Caco-2 (cell line): ENCODE measurements around the gene PCBP2. TPM values are rescaled to one million over a fixed set of nuclear protein-coding genes. Genes with fewer than 3 reads are reported as not detected.

Experiments
- BruUV-seq: library from RNA; stranded (reverse); fragments of 400-500 nt; replicated peaks from 2 replicates; lab custom pipeline; 2021; lab: Mats Ljungman, UMichigan
- CTCF ChIA-PET: fragments of 300-600 bp; sonication (Branson Sonifier 250); formaldehyde crosslinking; loops from one replicate; lab custom pipeline; 2022; ENCODE audit warnings: antibody characterized with exemption; lab: Charles Lee
- POLR2A ChIA-PET: fragments of 300-600 bp; sonication (Branson Sonifier 250); formaldehyde crosslinking; loops from one replicate; lab custom pipeline; 2022; ENCODE audit warnings: antibody characterized with exemption; lab: Charles Lee
- DNase-seq, 2 experiments: peaks; one replicate each; pipeline versions ENCODE4 v3.0.0 to v3.0.0-alpha.2; 2020 to 2022
- H3K27me3 ChIP-seq: replicated peaks from 2 replicates; pipeline ENCODE4 v1.6.0; 2011; ENCODE audit warnings: low read length; ENCODE audit not compliant: control insufficient read depth, insufficient read depth
- H3K36me3 ChIP-seq: 2 replicates; pipeline ENCODE4 v1.5.1; 2011; ENCODE audit warnings: low read length; ENCODE audit not compliant: control insufficient read depth, insufficient read depth
- H3K4me1 ChIP-seq: fragments of 250-450 bp; sonication (Bioruptor Pico); 2 replicates; pipeline ENCODE4 v1.5.1; 2020; ENCODE audit warnings: mild to moderate bottlenecking
- H3K4me3 ChIP-seq: 2 replicates; pipeline ENCODE4 v1.5.1; 2011; ENCODE audit warnings: low read depth, mild to moderate bottlenecking, control low read depth, low read length
- H3K9me3 ChIP-seq: fragments of 250-450 bp; sonication (Bioruptor Pico); 2 replicates; pipeline ENCODE4 v1.5.1; 2020; ENCODE audit warnings: mild to moderate bottlenecking, moderate library complexity
- H3K27ac Mint-ChIP-seq: one replicate; pipeline ENCODE4 v1.8.0; 2022; ENCODE audit warnings: mixed read lengths; ENCODE audit not compliant: unreplicated experiment
- H3K27me3 Mint-ChIP-seq: one replicate; pipeline ENCODE4 v1.8.0; 2022; ENCODE audit warnings: mixed read lengths; ENCODE audit not compliant: insufficient read depth, unreplicated experiment
- H3K36me3 Mint-ChIP-seq: one replicate; pipeline ENCODE4 v1.8.0; 2022; ENCODE audit warnings: mild to moderate bottlenecking, mixed read lengths; ENCODE audit not compliant: insufficient read depth, unreplicated experiment
- H3K4me1 Mint-ChIP-seq: one replicate; pipeline ENCODE4 v1.8.0; 2022; ENCODE audit warnings: low read depth, mixed read lengths; ENCODE audit not compliant: unreplicated experiment
- H3K4me3 Mint-ChIP-seq: one replicate; pipeline ENCODE4 v1.8.0; 2022; ENCODE audit warnings: mild to moderate bottlenecking, moderate library complexity, mixed read lengths; ENCODE audit not compliant: unreplicated experiment
- H3K9me3 Mint-ChIP-seq: one replicate; pipeline ENCODE4 v1.8.0; 2022; ENCODE audit warnings: mixed read lengths; ENCODE audit not compliant: unreplicated experiment
- intact Hi-C: fragments of 100-400 bp; cut with micrococcal nuclease; formaldehyde crosslinking; loops from one replicate; pipeline ENCODE4 v1.10.0; 2022; ENCODE audit not compliant: unreplicated experiment
- total RNA-seq: library from RNA; stranded (reverse); gene quantifications from 2 replicates; pipeline ENCODE4 v1.2.3, GENCODE V29; 2022
- TF ChIP-seq, protein P1 (sequence below), 2 experiments: fragments of 200-600 bp in 1 of 2; IDR thresholded peaks; 1 replicate in 1 of 2; 2 replicates in 1 of 2; pipeline versions ENCODE4 v1.5.1 to v1.8.0; 2011 to 2022; ENCODE audit warnings: antibody characterized with exemption in 1 of 2, control low read depth in 1 of 2, inconsistent platforms in 1 of 2, low read depth in 1 of 2, low read length in 1 of 2, mild to moderate bottlenecking in 1 of 2, moderate library complexity in 1 of 2; ENCODE audit not compliant: insufficient read depth in 1 of 2, severe bottlenecking in 1 of 2, unreplicated experiment in 1 of 2

Gene PCBP2
- total RNA-seq, 1 experiment from 2014 or later, result 1,143 TPM

DNA sequence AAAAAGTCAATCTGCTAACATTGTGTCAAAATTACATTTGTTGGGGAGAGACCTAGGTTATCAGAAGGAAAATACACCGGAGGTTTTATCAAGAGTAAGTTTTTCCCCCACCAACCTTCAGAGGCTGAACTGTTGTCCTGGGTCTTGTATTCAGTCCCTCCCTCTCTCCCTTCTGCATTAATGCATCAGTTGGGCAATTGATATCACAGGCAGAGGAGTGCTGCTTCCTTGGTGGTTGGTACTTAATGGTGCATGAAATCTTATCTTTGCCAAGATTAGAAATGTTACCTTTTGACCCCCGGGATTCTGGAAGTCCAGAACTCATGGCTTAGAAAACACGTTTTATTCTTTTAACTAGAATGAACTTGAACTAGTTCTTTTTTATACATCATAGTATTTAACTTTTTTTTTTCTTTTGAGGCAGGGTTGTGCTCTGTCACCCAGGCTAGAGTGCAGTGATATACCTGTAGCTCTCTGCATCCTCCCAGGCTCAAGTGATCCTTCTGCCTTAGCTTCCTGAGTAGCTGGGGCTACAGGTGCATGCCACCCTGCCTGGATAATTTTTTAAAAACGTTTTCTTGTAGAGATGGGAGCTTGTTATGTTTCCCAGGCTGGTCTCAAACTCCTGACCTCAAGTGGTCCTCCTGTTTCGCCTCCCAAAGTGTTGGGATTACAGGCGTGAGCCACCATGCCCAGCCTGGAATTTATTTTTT is 4.9 kb downstream of the PCBP2 start:
- H3K36me3 ChIP-seq, result peaks cover 16% of the 10 kb centered on the region
- peaks cover 100% of the 10 kb centered on the region for H3K36me3 Mint-ChIP-seq
- CTCF ChIA-PET, result no interaction called here

DNA sequence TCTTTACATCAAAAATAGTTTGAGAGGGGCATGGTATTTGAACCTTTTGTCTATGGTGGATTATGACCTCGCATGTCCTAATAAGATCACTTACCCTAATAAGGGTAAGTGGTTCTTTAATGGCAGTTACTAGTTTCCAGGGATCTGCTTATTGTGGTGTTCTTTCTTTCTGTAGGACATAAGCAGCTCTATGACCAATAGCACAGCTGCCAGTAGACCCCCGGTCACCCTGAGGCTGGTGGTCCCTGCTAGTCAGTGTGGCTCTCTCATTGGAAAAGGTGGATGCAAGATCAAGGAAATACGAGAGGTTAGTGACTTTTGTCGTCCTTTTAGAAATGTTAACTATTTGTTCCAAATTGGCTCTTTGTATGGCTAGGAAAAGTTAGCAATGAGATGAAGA is 7.2 kb downstream of the PCBP2 start:
- H3K9me3 ChIP-seq, result no peaks in the 10 kb centered on the region
- intact Hi-C loops, result no loop called here
- H3K27me3 Mint-ChIP-seq, result no peaks in the 10 kb centered on the region
- BruUV-seq, result no TSS peak
- no peaks in the 10 kb centered on the region for H3K9me3 Mint-ChIP-seq
- peaks cover 8% of the 10 kb centered on the region; the same call in 1 of the 2 replicates for H3K4me1 ChIP-seq
- H3K36me3 ChIP-seq, result peaks cover 18% of the 10 kb centered on the region
- no peaks in the 10 kb centered on the region for H3K27me3 ChIP-seq
- no peak overlapping the region for H3K27ac Mint-ChIP-seq
- H3K4me1 Mint-ChIP-seq, result peaks cover 31% of the 10 kb centered on the region
- ChIA-PET POLR2A (interaction anchor here (0.7 kb wide), 1 partner anchor 138 kb away, joined by 5 read pairs; the partner anchor contains the start of gene AAAS), CTCF (no interaction called here)
- no peak for DNase-seq
- no peak overlapping the region for H3K4me3 ChIP-seq
- TF ChIP-seq, protein P1, sequence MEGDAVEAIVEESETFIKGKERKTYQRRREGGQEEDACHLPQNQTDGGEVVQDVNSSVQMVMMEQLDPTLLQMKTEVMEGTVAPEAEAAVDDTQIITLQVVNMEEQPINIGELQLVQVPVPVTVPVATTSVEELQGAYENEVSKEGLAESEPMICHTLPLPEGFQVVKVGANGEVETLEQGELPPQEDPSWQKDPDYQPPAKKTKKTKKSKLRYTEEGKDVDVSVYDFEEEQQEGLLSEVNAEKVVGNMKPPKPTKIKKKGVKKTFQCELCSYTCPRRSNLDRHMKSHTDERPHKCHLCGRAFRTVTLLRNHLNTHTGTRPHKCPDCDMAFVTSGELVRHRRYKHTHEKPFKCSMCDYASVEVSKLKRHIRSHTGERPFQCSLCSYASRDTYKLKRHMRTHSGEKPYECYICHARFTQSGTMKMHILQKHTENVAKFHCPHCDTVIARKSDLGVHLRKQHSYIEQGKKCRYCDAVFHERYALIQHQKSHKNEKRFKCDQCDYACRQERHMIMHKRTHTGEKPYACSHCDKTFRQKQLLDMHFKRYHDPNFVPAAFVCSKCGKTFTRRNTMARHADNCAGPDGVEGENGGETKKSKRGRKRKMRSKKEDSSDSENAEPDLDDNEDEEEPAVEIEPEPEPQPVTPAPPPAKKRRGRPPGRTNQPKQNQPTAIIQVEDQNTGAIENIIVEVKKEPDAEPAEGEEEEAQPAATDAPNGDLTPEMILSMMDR (IDR thresholded peaks at IDR 0.05; ENCODE audit: insufficient read depth in 1 of 2, low read depth in 1 of 2, low read length in 1 of 2, severe bottlenecking in 1 of 2, unreplicated experiment in 1 of 2), result no peak
- H3K36me3 Mint-ChIP-seq, result peaks cover 100% of the 10 kb centered on the region
- H3K4me3 Mint-ChIP-seq, result no peak overlapping the region

More for the DNA sequence above, 4.9 kb downstream of the PCBP2 start:
- peaks cover 34% of the 10 kb centered on the region for H3K4me1 Mint-ChIP-seq
- H3K27me3 Mint-ChIP-seq, result no peaks in the 10 kb centered on the region
- POLR2A ChIA-PET, result no interaction called here
- intact Hi-C loops, result no loop called here
- no peaks in the 10 kb centered on the region for H3K9me3 Mint-ChIP-seq
- no TSS peak for BruUV-seq
- TF ChIP-seq, protein P1 (IDR thresholded peaks at IDR 0.05; ENCODE audit: insufficient read depth in 1 of 2, low read depth in 1 of 2, low read length in 1 of 2, severe bottlenecking in 1 of 2, unreplicated experiment in 1 of 2), result no peak
- Histone ChIP-seq H3K27me3 (no peaks in the 10 kb centered on the region), H3K4me1 (peaks cover 18% of the 10 kb centered on the region), H3K4me3 (no peak overlapping the region), H3K9me3 (no peaks in the 10 kb centered on the region)
- H3K27ac Mint-ChIP-seq, result no peak overlapping the region
- no peak overlapping the region for H3K4me3 Mint-ChIP-seq
- DNase-seq, result no peak

- CTCF ChIA-PET, result no interaction called here
- no peak overlapping the region for H3K27ac Mint-ChIP-seq
- no peak overlapping the region for H3K4me3 Mint-ChIP-seq
- no peaks in the 10 kb centered on the region for H3K27me3 ChIP-seq
- no peak overlapping the region for H3K4me3 ChIP-seq
- POLR2A ChIA-PET, result no interaction called here
- DNase-seq, result no peak
- H3K9me3 ChIP-seq, result no peaks in the 10 kb centered on the region
- H3K27me3 Mint-ChIP-seq, result no peaks in the 10 kb centered on the region
- intact Hi-C loops, result no loop called here
- peaks cover 20% of the 10 kb centered on the region for H3K4me1 Mint-ChIP-seq
- peaks cover 18% of the 10 kb centered on the region for H3K36me3 ChIP-seq
- H3K9me3 Mint-ChIP-seq, result no peaks in the 10 kb centered on the region
- TF ChIP-seq, protein P1 (IDR thresholded peaks at IDR 0.05; ENCODE audit: insufficient read depth in 1 of 2, low read depth in 1 of 2, low read length in 1 of 2, severe bottlenecking in 1 of 2, unreplicated experiment in 1 of 2), result no peak
- no peaks in the 10 kb centered on the region for H3K4me1 ChIP-seq
- peaks cover 100% of the 10 kb centered on the region for H3K36me3 Mint-ChIP-seq
- BruUV-seq, result no TSS peak
These were observed 9.2 kb downstream of the PCBP2 start for GRCh38 chr12:53461059-53461458.
